ENCODE measurements around the gene OR2AE1.

DNA sequence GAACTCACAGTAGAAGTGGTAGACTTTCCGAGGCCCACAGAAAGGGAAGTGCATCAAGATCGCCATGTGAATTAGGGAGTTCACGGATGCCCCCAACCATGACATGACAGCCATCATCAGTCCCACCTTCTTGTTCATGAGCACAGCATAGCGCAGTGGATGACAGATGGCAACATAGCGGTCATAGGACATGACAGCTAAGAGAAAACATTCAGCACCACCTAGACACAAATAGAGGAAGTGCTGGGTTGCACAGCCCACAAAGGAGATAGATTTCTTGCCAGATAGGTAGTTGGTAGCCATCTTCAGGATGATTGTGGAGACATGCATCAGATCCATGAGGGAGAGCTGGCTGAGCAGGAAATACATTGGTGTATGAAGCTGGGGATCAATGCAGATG, 342 bp downstream of the OR2AE1 start:
- TF ChIP-seq ETV5 (CRISPR knock-in tag; IDR thresholded peaks at IDR 0.05; ENCODE audit: borderline replicate concordance) = no peak
- TF ChIP-seq SALL2 (CRISPR knock-in tag; IDR thresholded peaks at IDR 0.05) = no peak
- TF ChIP-seq ZBTB43 (CRISPR knock-in tag; conservative IDR thresholded peaks at IDR 0.05) = no peak
- TF ChIP-seq CEBPB (IDR thresholded peaks at IDR 0.05; ENCODE audit: borderline replicate concordance, low read depth, low read length) = no peak
- no peak for TF ChIP-seq NR2F2 (IDR thresholded peaks at IDR 0.05; ENCODE audit: borderline replicate concordance, low read depth)
- TF ChIP-seq ZNF263 (CRISPR knock-in tag; IDR thresholded peaks at IDR 0.05) = no peak
- no peak for TF ChIP-seq KLF9 (CRISPR knock-in tag; IDR thresholded peaks at IDR 0.05; ENCODE audit: low read depth)
- no peak for TF ChIP-seq TBX3 (IDR thresholded peaks at IDR 0.05; ENCODE audit: borderline replicate concordance)
